CMK (cell line): ENCODE measurements around the gene REEP3.
"Not testable (repeated sequence)": the region's sequence is repeated elsewhere in the genome, so short reads cannot be mapped to it uniquely, and the experiment has no call there.

Experiments used
- DNase-seq: peaks from one replicate; pipeline ENCODE4 v3.0.0-alpha.2; 2010; ENCODE audit warnings: low read depth

REEP3 gene

GRCh38 chr10:63520500-63521415, at the start of gene REEP3:
Gene REEP3, plus strand, starts transcription at chr10:63521401. Its CDS starts 145 bp downstream, at chr10:63521546.
- DNase-seq = peak; percentile 32

GRCh38 chr10:63474488-63474887, 46.7 kb upstream of the REEP3 start:
- no peak for DNase-seq

- no peak for DNase-seq
These were observed 43.3 kb upstream of the REEP3 start for GRCh38 chr10:63477927-63478326.

GRCh38 chr10:63478564-63478963, 42.6 kb upstream of the REEP3 start:
- no peak for DNase-seq

GRCh38 chr10:63480237-63480636, 41.0 kb upstream of the REEP3 start:
- DNase-seq = no peak

GRCh38 chr10:63481815-63482421, 39.3 kb upstream of the REEP3 start:
- no peak for DNase-seq

- no peak for DNase-seq
These were observed 37.2 kb upstream of the REEP3 start for GRCh38 chr10:63483983-63484382.

- DNase-seq = no peak
These were observed 33.2 kb upstream of the REEP3 start for GRCh38 chr10:63487990-63488389.

- DNase-seq = no peak
These were observed 31.4 kb upstream of the REEP3 start for GRCh38 chr10:63489838-63490237.

GRCh38 chr10:63491588-63492316, 29.4 kb upstream of the REEP3 start:
- no peak for DNase-seq

GRCh38 chr10:63492317-63492690, 28.9 kb upstream of the REEP3 start:
- DNase-seq = not testable (repeated sequence)

- no peak for DNase-seq
These were observed 28.2 kb upstream of the REEP3 start for GRCh38 chr10:63493004-63493403.

- no peak for DNase-seq
These were observed 26.2 kb upstream of the REEP3 start for GRCh38 chr10:63494951-63495350.

GRCh38 chr10:63496561-63496960, 24.6 kb upstream of the REEP3 start:
- DNase-seq = no peak

GRCh38 chr10:63497321-63497720, 23.9 kb upstream of the REEP3 start:
- DNase-seq = no peak

GRCh38 chr10:63498665-63499064, 22.5 kb upstream of the REEP3 start:
- DNase-seq = no peak

GRCh38 chr10:63500551-63500950, 20.6 kb upstream of the REEP3 start:
- DNase-seq = not testable (repeated sequence)

GRCh38 chr10:63501954-63502353, 19.2 kb upstream of the REEP3 start:
- no peak for DNase-seq

GRCh38 chr10:63502832-63503231, 18.4 kb upstream of the REEP3 start:
- no peak for DNase-seq

- DNase-seq = no peak
These were observed 17.8 kb upstream of the REEP3 start for GRCh38 chr10:63503395-63503794.

- DNase-seq = no peak
These were observed 16.9 kb upstream of the REEP3 start for GRCh38 chr10:63504145-63504881.

GRCh38 chr10:63505562-63505961, 15.6 kb upstream of the REEP3 start:
- no peak for DNase-seq
